H1 (cell line): ENCODE results near the gene C20orf144. TPM values are rescaled to one million over a fixed set of nuclear protein-coding genes. Genes with fewer than 3 reads are reported as not detected.

Experiments used
- CTCF ChIA-PET: fragments of 300-600 bp; sonication (Branson Sonifier 250); formaldehyde crosslinking; loops from one replicate; lab custom pipeline; 2021; ENCODE audit not compliant: partially characterized antibody; lab: Charles Lee
- POLR2A ChIA-PET: fragments of 300-600 bp; sonication (Branson Sonifier 250); formaldehyde crosslinking; loops from one replicate; lab custom pipeline; 2021; ENCODE audit warnings: inconsistent platforms; ENCODE audit not compliant: partially characterized antibody; lab: Charles Lee
- DNase-seq, 2 experiments: peaks; one replicate each; pipeline versions ENCODE4 v3.0.0 to v3.0.0-alpha.2; 2010 to 2022; ENCODE audit warnings: low spot score in 2 of 2, low read depth in 1 of 2, mixed read lengths in 1 of 2
- FAIRE-seq: peaks from 2 replicates; lab custom pipeline; 2011; peaks lifted over from hg19 to GRCh38; lab: Jason Lieb, UNC
- H2AFZ ChIP-seq: 2 replicates; pipeline ENCODE4 v1.8.1; 2012; ENCODE audit warnings: low read length, inconsistent platforms
- H2AK5ac ChIP-seq: 2 replicates; pipeline ENCODE4 v1.6.1; 2013; ENCODE audit warnings: low read depth, low read length
- H2BK120ac ChIP-seq: replicated peaks from 2 replicates; pipeline ENCODE3; 2013; ENCODE audit warnings: low read depth, low read length, inconsistent platforms
- H2BK12ac ChIP-seq: 2 replicates; pipeline ENCODE4 v1.6.1; 2013; ENCODE audit warnings: low read depth, low read length
- H2BK15ac ChIP-seq: 2 replicates; pipeline ENCODE4 v1.6.1; 2013; ENCODE audit warnings: low read length
- H2BK20ac ChIP-seq: 2 replicates; pipeline ENCODE4 v1.6.1; 2013; ENCODE audit warnings: low read length
- H2BK5ac ChIP-seq: 2 replicates; pipeline ENCODE4 v1.6.1; 2013; ENCODE audit warnings: low read depth, low read length
- H3K14ac ChIP-seq: 2 replicates; pipeline ENCODE4 v1.6.1; 2013; ENCODE audit warnings: inconsistent platforms; ENCODE audit not compliant: insufficient read length
- H3K18ac ChIP-seq: 2 replicates; pipeline ENCODE4 v1.6.1; 2013; ENCODE audit warnings: low read length; ENCODE audit errors: extremely low read depth
- H3K23ac ChIP-seq: 2 replicates; pipeline ENCODE4 v1.6.1; 2013; ENCODE audit warnings: inconsistent platforms; ENCODE audit not compliant: insufficient read length
- H3K23me2 ChIP-seq: 2 replicates; pipeline ENCODE4 v1.6.1; 2013; ENCODE audit warnings: low read depth, low read length
- H3K27ac ChIP-seq: 2 replicates; pipeline ENCODE4 v1.6.1; 2011; ENCODE audit warnings: low read depth, low read length, inconsistent platforms
- H3K27me3 ChIP-seq, 4 experiments: replicated peaks in 1 of 4; 1 replicate in 1 of 4; 2 replicates in 3 of 4; pipeline versions ENCODE4 v1.6.1 to v1.8.1; 2011 to 2013; ENCODE audit warnings: low read length in 3 of 4, mild to moderate bottlenecking in 3 of 4, inconsistent platforms in 2 of 4, mixed read lengths in 2 of 4, moderate library complexity in 1 of 4; ENCODE audit not compliant: control insufficient read depth in 3 of 4, insufficient read depth in 3 of 4; ENCODE audit errors: extremely low read depth in 1 of 4
- H3K36me3 ChIP-seq, 4 experiments: 2 replicates each; pipeline versions ENCODE4 v1.6.1 to v1.8.1; 2011 to 2013; ENCODE audit warnings: mild to moderate bottlenecking in 4 of 4, low read length in 3 of 4, moderate library complexity in 2 of 4, control low read depth in 1 of 4, inconsistent platforms in 1 of 4; ENCODE audit not compliant: insufficient read depth in 4 of 4, control insufficient read depth in 2 of 4
- H3K4ac ChIP-seq: replicated peaks from 2 replicates; pipeline ENCODE3; 2013; ENCODE audit warnings: low read length, low read depth, mixed read lengths, inconsistent platforms; ENCODE audit not compliant: insufficient read length
- H3K4me1 ChIP-seq, 4 experiments: replicated peaks in 1 of 4; 1 replicate in 1 of 4; 2 replicates in 3 of 4; pipeline versions ENCODE4 v1.6.1 to v1.8.1; 2011 to 2013; ENCODE audit warnings: low read length in 3 of 4, inconsistent platforms in 2 of 4, mixed read lengths in 1 of 4; ENCODE audit not compliant: insufficient read depth in 4 of 4, control insufficient read depth in 3 of 4
- H3K4me2 ChIP-seq, 2 experiments: 2 replicates each; pipeline versions ENCODE4 v1.6.1 to v1.8.1; 2011 to 2013; ENCODE audit warnings: low read depth in 2 of 2, low read length in 2 of 2, control low read depth in 1 of 2, inconsistent platforms in 1 of 2, mild to moderate bottlenecking in 1 of 2; ENCODE audit not compliant: insufficient read depth in 1 of 2
- H3K4me3 ChIP-seq, 4 experiments: fragments of 200-600, 300-600 bp in 1 of 4; sonication (generic), shearing (Covaris generic), sonication (Bioruptor Twin) in 1 of 4; 2 replicates each; pipeline versions ENCODE4 v1.5.1 to v1.8.1; 2011 to 2016; ENCODE audit warnings: low read length in 4 of 4, low read depth in 3 of 4, control low read depth in 2 of 4, inconsistent platforms in 2 of 4, mild to moderate bottlenecking in 2 of 4, mixed read lengths in 1 of 4, moderate library complexity in 1 of 4; ENCODE audit not compliant: insufficient read depth in 2 of 4; ENCODE audit errors: extremely low read depth in 1 of 4
- H3K56ac ChIP-seq: replicated peaks from 2 replicates; pipeline ENCODE3; 2013; ENCODE audit warnings: low read depth, mild to moderate bottlenecking, mixed read lengths, low read length, inconsistent platforms; ENCODE audit not compliant: insufficient read length
- H3K79me1 ChIP-seq: 2 replicates; pipeline ENCODE4 v1.6.1; 2013; ENCODE audit warnings: low read depth, low read length, control low read depth
- H3K79me2 ChIP-seq, 2 experiments: 2 replicates each; pipeline versions ENCODE4 v1.6.1 to v1.8.1; 2012 to 2013; ENCODE audit warnings: low read length in 2 of 2, mild to moderate bottlenecking in 2 of 2, inconsistent platforms in 1 of 2; ENCODE audit not compliant: insufficient read depth in 2 of 2, control insufficient read depth in 1 of 2
- H3K9ac ChIP-seq, 4 experiments: replicated peaks in 1 of 4; 1 replicate in 1 of 4; 2 replicates in 3 of 4; pipeline versions ENCODE4 v1.6.1 to v1.8.1; 2011 to 2013; ENCODE audit warnings: low read depth in 3 of 4, low read length in 3 of 4, control low read depth in 2 of 4, mild to moderate bottlenecking in 2 of 4, moderate library complexity in 2 of 4, inconsistent platforms in 1 of 4; ENCODE audit errors: extremely low read depth in 1 of 4
- H3K9me3 ChIP-seq, 2 experiments: 2 replicates each; pipeline versions ENCODE4 v1.6.1 to v1.8.1; 2012 to 2013; ENCODE audit warnings: mild to moderate bottlenecking in 2 of 2, moderate library complexity in 2 of 2, control low read depth in 1 of 2, inconsistent platforms in 1 of 2, low read depth in 1 of 2, low read length in 1 of 2, mixed read lengths in 1 of 2; ENCODE audit not compliant: insufficient read depth in 2 of 2
- H4K20me1 ChIP-seq, 2 experiments: replicated peaks in 1 of 2; 2 replicates each; pipeline versions ENCODE3 to v1.8.1; 2011 to 2013; ENCODE audit warnings: inconsistent platforms in 2 of 2, low read length in 2 of 2, mild to moderate bottlenecking in 1 of 2; ENCODE audit not compliant: insufficient read depth in 2 of 2, control insufficient read depth in 1 of 2
- H4K5ac ChIP-seq: 2 replicates; pipeline ENCODE4 v1.6.1; 2013; ENCODE audit warnings: low read length, low read depth, mixed read lengths, inconsistent platforms; ENCODE audit not compliant: insufficient read length
- H4K8ac ChIP-seq: 2 replicates; pipeline ENCODE4 v1.8.0; 2013; ENCODE audit warnings: mild to moderate bottlenecking, moderate library complexity, low read length, inconsistent platforms; ENCODE audit not compliant: insufficient read depth; ENCODE audit errors: extremely low read depth
- H4K91ac ChIP-seq: replicated peaks from 2 replicates; pipeline ENCODE3; 2013; ENCODE audit warnings: low read length, mixed read lengths, inconsistent platforms; ENCODE audit not compliant: insufficient read length
- CREB1 ChIP-seq: IDR thresholded peaks from 2 replicates; pipeline ENCODE4 v1.6.1; 2012; ENCODE audit warnings: inconsistent platforms
- PHF8 ChIP-seq: fragments of 200-600 bp; sonication (generic); conservative IDR thresholded peaks from 2 replicates; pipeline ENCODE4 v1.7.1; 2012; ENCODE audit warnings: low read depth, mild to moderate bottlenecking, inconsistent platforms, low read length, moderate library complexity
- RAD21 ChIP-seq, 2 experiments: IDR thresholded peaks in 1 of 2; conservative IDR thresholded peaks in 1 of 2; 2 replicates each; pipeline ENCODE4 v1.6.1; 2011; ENCODE audit warnings: low read depth in 2 of 2, low read length in 2 of 2, improper control_type of control experiment in 1 of 2, inconsistent platforms in 1 of 2, mild to moderate bottlenecking in 1 of 2, moderate library complexity in 1 of 2
- RXRA ChIP-seq: IDR thresholded peaks from 2 replicates; pipeline ENCODE4 v1.6.1; 2011; ENCODE audit warnings: low read depth, mild to moderate bottlenecking, low read length, moderate library complexity; ENCODE audit not compliant: insufficient read depth
- SAP30 ChIP-seq: fragments of 300-600 bp; sonication (generic); IDR thresholded peaks from 2 replicates; pipeline ENCODE4 v1.7.1; 2012; ENCODE audit warnings: low read length, moderate library complexity, mild to moderate bottlenecking, inconsistent platforms; ENCODE audit not compliant: insufficient read depth, insufficient replicate concordance
- WGBS, 2 experiments: shearing (Covaris generic) in 1 of 2; methylation state at CpG; one replicate each; pipeline versions ENCODE4 v1.1.6 to v1.1.7; 2013 to 2015; ENCODE audit warnings: low lambda C conversion rate in 2 of 2, mixed read lengths in 2 of 2, inconsistent platforms in 1 of 2, low coverage in 1 of 2, missing lambda C conversion rate in 1 of 2; ENCODE audit not compliant: insufficient replicate concordance in 2 of 2, insufficient coverage in 1 of 2, insufficient read length in 1 of 2; ENCODE audit errors: extremely low coverage in 1 of 2, missing lambda C conversion rate in 1 of 2; 5-methylcytosine and 5-hydroxymethylcytosine counted together
- polyA plus RNA-seq, 7 experiments: library from polyadenylated mRNA; depleted of rRNA in 3 of 7; stranded (reverse) in 5 of 7; unstranded in 2 of 7; fragments of >200 nt in 5 of 7; fragments of 200-250 nt in 2 of 7; gene quantifications; 1 replicate in 5 of 7; 2 replicates in 1 of 7; 4 replicates in 1 of 7; pipeline versions ENCODE4 v1.2.1 to v1.2.3, GENCODE V29; 2011 to 2013; ENCODE audit warnings: missing spikeins in 2 of 7, mixed read lengths in 2 of 7
- total RNA-seq: library from RNA; stranded (reverse); fragmentation: NEBNext Ultra II Directional; extraction: Animal tissue kit (Norgen Biotek cat#: 25700); gene quantifications from 2 replicates; pipeline ENCODE4 v1.2.1, GENCODE V29; 2021

Gene C20orf144
- total and polyA plus RNA-seq, 2 of the 8 experiments (the other 6 are each of a cell fraction or from before 2014, with no cell fraction given) = 0.21 to 0.24 TPM

GRCh38 chr20:33696448-33696847 is 34.3 kb downstream of the C20orf144 start:
- Histone ChIP-seq H2BK20ac (no peak overlapping the region), H4K91ac (no peak overlapping the region), H3K27ac (no peak overlapping the region), H3K4me3 (no peak overlapping the region), H3K14ac (no peak overlapping the region), H2BK5ac (no peak overlapping the region), H3K4me2 (no peak overlapping the region), H3K56ac (no peak overlapping the region), H3K79me2 (no peaks in the 10 kb centered on the region), H2AK5ac (no peak overlapping the region), H3K9me3 (peaks cover 0 to 18% of the 10 kb centered on the region in 2 experiments; a peak in 2 of 4 replicates), H3K4me1 (peaks cover 0 to 16% (median 9%) of the 10 kb centered on the region in 4 experiments; a peak in 6 of 7 replicates), H3K36me3 (no peaks in the 10 kb centered on the region; a peak in 1 of 8 replicates), H2BK12ac (no peak overlapping the region), H3K9ac (no peak overlapping the region), H3K79me1 (no peaks in the 10 kb centered on the region), H3K23me2 (no peaks in the 10 kb centered on the region), H4K5ac (no peak overlapping the region), H3K27me3 (peaks cover 0 to 2% (median 0%) of the 10 kb centered on the region in 4 experiments; a peak in 1 of 7 replicates), H2BK15ac (no peak overlapping the region), H3K23ac (no peak overlapping the region), H3K4ac (no peak overlapping the region), H2BK120ac (no peak overlapping the region), H4K8ac (no peak overlapping the region), H2AFZ (no peak overlapping the region), H3K18ac (no peak overlapping the region), H4K20me1 (no peaks in the 10 kb centered on the region)
- WGBS, 2 experiments = 91% methylated on average over 4 of the region's 4 CpGs; no CpG with 5 or more reads in 1 of the 2 experiments
- DNase-seq (no peak), FAIRE-seq (no peak)
- ChIA-PET CTCF (interaction anchor here (0.6 to 2.2 kb wide), 3 partner anchors 12 to 179 kb away, joined by 3 to 8 read pairs (median 3); no protein-coding TSS in a partner anchor), POLR2A (interaction anchor here (1.0 to 3.0 kb wide), 2 partner anchors 10 to 11 kb away, joined by 3 to 11 read pairs; no protein-coding TSS in a partner anchor)
- TF ChIP-seq CREB1 (no peak), RXRA (no peak), SAP30 (no peak), RAD21 (IDR thresholded peaks at IDR 0.05 in 1 of 2, conservative IDR thresholded peaks at IDR 0.05 in 1 of 2; ENCODE audit: low read depth in 2 of 2, low read length in 2 of 2) (no peak), PHF8 (no peak)
